GM06990 (cell line): ENCODE data around the gene C4orf17.

Experiments used
- DNase-seq: peaks from one replicate; pipeline ENCODE4 v3.0.0-alpha.2; 2011; ENCODE audit not compliant: insufficient read length; ENCODE audit errors: extremely low read depth
- H3K27me3 ChIP-seq: replicated peaks from 2 replicates; pipeline ENCODE4 v1.6.0; 2011; ENCODE audit warnings: low read length; ENCODE audit not compliant: control insufficient read depth, insufficient read depth
- H3K36me3 ChIP-seq: 2 replicates; pipeline ENCODE4 v1.5.1; 2011; ENCODE audit warnings: low read length; ENCODE audit not compliant: control insufficient read depth, insufficient read depth
- H3K4me3 ChIP-seq: replicated peaks from 2 replicates; pipeline ENCODE4 v1.5.1; 2011; ENCODE audit warnings: low read depth, mild to moderate bottlenecking, control low read depth, low read length
- CTCF ChIP-seq: IDR thresholded peaks from 2 replicates; pipeline ENCODE4 v1.5.1; 2011; ENCODE audit warnings: low read length, control low read depth, mild to moderate bottlenecking, inconsistent platforms; ENCODE audit not compliant: insufficient read depth, poor library complexity, severe bottlenecking

Gene C4orf17

GRCh38 chr4:99510721-99511120 is at the start of gene C4orf17:
Gene C4orf17, plus strand, starts transcription at chr4:99511021. Its CDS starts 2,061 bp downstream, at chr4:99513082.
- Histone ChIP-seq H3K4me3 (no peak within 1 kb of the TSS), H3K36me3 (no peaks in the 10 kb centered on the region), H3K27me3 (no peaks in the 10 kb centered on the region; the same call in 1 of the 2 replicates)
- TF ChIP-seq CTCF: no peak
- DNase-seq: no peak

- no peak for TF ChIP-seq CTCF
- DNase-seq: no peak
- no peaks in the 10 kb centered on the region for H3K27me3 ChIP-seq
- no peaks in the 10 kb centered on the region for H3K36me3 ChIP-seq
- H3K4me3 ChIP-seq: no peak overlapping the region
These were observed 49.0 kb upstream of the C4orf17 start for GRCh38 chr4:99461623-99462401.

- TF ChIP-seq CTCF: peak; percentile 70
- peak; percentile 2 for DNase-seq
These were observed 47.9 kb upstream of the C4orf17 start for GRCh38 chr4:99462875-99463464.

GRCh38 chr4:99463566-99463965 is 47.3 kb upstream of the C4orf17 start:
- H3K4me3 ChIP-seq: no peak overlapping the region
- H3K36me3 ChIP-seq: no peaks in the 10 kb centered on the region
- no peak for TF ChIP-seq CTCF
- no peaks in the 10 kb centered on the region for H3K27me3 ChIP-seq
- no peak for DNase-seq

More at GRCh38 chr4:99462875-99463464, 47.9 kb upstream of the C4orf17 start:
- Histone ChIP-seq H3K4me3 (no peak overlapping the region), H3K27me3 (no peaks in the 10 kb centered on the region), H3K36me3 (no peaks in the 10 kb centered on the region)

- Histone ChIP-seq H3K4me3 (no peak overlapping the region), H3K36me3 (no peaks in the 10 kb centered on the region), H3K27me3 (no peaks in the 10 kb centered on the region)
- TF ChIP-seq CTCF: no peak
- DNase-seq: no peak
These were observed 42.9 kb upstream of the C4orf17 start for GRCh38 chr4:99467887-99468286.
